GM12872 (cell line): ENCODE measurements around the gene CDC34.

Experiments
- TF ChIP-seq, protein P1 (sequence below): IDR thresholded peaks from 3 replicates; pipeline ENCODE4 v1.5.1; 2011; ENCODE audit warnings: low read depth, mild to moderate bottlenecking, low read length, moderate library complexity; ENCODE audit not compliant: insufficient read depth

CDC34 gene

DNA sequence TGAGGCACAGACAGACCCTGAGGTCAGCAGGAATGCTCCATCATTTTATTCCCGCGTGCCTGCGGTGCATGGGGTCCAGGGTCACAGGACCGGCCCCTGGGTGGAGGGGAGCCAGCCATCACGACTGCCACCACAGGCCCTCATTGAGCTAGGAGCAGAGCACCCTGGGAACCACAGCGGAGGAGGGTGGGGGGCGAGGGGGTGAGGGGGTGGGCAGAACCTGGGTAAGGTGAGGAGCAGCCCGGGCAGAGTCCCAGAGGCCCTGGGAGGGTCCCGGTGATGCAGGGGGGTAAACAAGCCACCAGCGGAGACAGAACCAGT lies 36.5 kb upstream of the CDC34 start:
- TF ChIP-seq, protein P1, sequence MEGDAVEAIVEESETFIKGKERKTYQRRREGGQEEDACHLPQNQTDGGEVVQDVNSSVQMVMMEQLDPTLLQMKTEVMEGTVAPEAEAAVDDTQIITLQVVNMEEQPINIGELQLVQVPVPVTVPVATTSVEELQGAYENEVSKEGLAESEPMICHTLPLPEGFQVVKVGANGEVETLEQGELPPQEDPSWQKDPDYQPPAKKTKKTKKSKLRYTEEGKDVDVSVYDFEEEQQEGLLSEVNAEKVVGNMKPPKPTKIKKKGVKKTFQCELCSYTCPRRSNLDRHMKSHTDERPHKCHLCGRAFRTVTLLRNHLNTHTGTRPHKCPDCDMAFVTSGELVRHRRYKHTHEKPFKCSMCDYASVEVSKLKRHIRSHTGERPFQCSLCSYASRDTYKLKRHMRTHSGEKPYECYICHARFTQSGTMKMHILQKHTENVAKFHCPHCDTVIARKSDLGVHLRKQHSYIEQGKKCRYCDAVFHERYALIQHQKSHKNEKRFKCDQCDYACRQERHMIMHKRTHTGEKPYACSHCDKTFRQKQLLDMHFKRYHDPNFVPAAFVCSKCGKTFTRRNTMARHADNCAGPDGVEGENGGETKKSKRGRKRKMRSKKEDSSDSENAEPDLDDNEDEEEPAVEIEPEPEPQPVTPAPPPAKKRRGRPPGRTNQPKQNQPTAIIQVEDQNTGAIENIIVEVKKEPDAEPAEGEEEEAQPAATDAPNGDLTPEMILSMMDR, result no peak

DNA sequence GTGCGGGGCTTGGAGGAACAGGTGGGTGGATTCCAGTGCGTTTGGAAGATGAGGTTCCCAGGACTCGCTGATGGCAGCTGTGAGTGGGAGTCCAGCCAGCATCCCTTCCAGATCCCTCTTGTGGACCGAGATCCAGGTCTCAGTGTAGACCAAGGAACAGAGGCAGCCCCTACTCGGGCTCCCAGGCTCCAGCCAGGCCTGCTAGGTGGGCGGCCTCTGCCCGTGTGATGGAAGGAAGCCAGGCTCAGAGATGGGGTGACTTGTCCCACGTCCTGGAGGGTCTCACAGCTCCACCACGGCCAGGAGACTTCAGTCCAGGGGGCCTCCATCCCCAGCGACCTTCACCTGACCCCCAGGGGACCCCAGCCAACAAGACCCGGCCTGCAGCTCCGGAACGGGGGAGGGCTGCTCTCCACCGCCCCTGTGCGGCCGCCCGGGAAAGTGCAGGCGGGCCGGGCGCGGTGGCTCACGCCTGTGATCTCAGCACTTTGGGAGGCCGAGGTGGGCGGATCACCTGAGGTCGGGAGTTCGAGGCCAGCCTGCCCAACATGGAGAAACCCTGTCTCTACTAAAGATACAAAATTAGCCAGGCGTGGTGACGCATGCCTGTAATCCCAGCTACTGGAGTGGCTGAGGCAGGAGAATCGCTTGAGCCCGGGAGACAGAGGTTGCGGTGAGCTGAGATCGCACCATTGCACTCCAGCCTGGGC lies 36.0 kb upstream of the CDC34 start:
- TF ChIP-seq, protein P1, result peak; percentile 72

DNA sequence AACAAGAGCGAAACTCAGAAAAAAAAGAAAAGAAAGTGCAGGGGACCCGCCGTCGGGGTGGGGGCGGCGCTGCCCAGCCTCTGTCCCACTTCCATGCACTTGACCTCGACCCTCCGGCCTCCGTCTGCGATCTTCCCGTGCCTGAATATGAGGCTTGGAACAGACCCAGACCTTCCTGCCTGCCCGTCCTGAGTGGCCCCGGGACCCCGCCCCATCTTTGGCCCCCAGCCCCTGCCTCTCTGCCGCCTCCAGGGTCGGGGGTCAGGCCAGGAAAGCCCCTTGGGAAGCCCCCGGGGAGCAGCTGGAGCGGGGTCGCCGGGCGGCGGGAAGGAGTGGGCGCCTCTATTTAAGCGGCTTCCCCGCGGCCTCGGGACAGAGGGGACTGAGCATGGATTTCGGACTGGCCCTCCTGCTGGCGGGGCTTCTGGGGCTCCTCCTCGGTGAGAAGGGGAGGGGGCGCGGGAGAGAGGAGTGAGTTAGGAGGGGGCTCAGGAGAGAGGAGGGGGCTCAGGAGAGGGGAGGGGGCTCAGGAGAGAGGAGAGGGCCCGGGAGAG lies 35.4 kb upstream of the CDC34 start, which contains the start of gene MADCAM1:
Gene MADCAM1 (plus strand): TSS at position 375 of the 554 bp plus-strand sequence. CDS start 14 bp downstream, at position 389.
- TF ChIP-seq, protein P1, result no peak

DNA sequence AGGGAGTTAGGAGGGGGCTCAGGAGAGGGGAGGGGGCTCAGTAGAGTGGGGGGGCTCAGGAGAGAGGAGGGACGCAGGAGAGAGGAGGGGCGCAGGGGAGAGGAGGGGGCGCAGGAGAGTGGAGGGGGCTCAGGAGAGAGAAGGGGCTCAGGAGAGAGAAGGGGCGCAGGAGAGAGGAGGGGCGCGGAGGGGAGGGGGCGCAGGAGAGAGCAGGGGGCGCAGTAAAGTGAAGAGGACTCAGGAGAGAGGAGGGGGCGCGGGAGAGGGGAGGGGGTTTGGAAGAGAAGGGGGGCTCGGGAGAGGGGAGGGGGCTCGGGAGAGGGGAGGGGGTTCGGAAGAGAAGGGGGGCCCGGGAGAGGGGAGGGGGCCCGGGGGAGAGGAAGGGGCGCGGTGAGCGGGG lies 34.6 kb upstream of the CDC34 start:
- TF ChIP-seq, protein P1, result no peak

DNA sequence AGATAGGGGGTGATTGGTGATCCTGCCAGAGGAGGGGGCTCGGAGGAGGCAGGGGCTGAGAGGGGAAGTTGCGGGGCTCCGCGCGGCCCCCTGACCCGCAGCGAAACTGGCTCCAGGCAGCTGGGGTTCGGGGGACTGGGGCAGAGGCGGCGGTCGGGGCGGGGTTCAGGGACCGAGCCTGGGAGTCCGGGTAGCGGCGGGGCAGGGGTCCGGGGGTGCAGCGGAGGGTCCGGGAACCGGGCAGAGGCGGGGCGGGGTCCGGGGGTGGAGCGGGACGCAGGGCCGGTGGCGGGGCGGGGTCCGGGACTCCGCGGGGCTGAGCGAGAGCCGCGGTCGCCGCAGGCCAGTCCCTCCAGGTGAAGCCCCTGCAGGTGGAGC lies 34.1 kb upstream of the CDC34 start:
- TF ChIP-seq, protein P1, result no peak

DNA sequence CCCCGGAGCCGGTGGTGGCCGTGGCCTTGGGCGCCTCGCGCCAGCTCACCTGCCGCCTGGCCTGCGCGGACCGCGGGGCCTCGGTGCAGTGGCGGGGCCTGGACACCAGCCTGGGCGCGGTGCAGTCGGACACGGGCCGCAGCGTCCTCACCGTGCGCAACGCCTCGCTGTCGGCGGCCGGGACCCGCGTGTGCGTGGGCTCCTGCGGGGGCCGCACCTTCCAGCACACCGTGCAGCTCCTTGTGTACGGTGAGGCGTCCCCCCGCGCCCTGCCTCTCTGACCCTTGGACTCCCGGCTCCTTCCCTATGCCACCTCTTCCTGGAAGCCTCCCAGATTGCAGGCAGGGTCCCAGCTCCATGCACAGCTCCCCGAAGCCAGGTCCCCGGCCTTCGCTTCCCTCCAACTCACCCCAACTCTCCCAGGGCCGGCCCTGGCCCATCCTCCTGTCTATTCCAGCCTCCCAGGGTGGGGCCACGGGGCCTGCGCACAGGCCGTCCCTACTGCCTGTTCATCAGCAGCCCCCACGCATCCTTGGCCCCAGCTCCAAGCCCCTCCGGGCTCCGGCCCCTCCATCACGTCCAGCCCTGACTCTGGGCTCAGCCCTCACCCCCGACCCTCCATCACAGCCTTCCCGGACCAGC lies 33.6 kb upstream of the CDC34 start:
- TF ChIP-seq, protein P1, result no peak

DNA sequence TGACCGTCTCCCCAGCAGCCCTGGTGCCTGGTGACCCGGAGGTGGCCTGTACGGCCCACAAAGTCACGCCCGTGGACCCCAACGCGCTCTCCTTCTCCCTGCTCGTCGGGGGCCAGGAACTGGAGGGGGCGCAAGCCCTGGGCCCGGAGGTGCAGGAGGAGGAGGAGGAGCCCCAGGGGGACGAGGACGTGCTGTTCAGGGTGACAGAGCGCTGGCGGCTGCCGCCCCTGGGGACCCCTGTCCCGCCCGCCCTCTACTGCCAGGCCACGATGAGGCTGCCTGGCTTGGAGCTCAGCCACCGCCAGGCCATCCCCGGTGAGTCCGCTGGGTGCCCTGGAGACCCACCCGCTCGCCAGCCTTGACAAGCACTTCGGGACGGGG lies 33.1 kb upstream of the CDC34 start:
- TF ChIP-seq, protein P1, result no peak
